IPS-20b (cell line): ENCODE results near the gene LTBP2.

ENCODE experiments used
- H3K27ac ChIP-seq: one replicate; pipeline ENCODE4 v1.5.1; 2013; ENCODE audit warnings: low read length
- H3K27me3 ChIP-seq: 2 replicates; pipeline ENCODE4 v1.6.1; 2013; ENCODE audit warnings: mild to moderate bottlenecking, low read length, inconsistent platforms; ENCODE audit not compliant: insufficient read depth
- H3K36me3 ChIP-seq: 2 replicates; pipeline ENCODE4 v1.6.1; 2013; ENCODE audit warnings: low read depth, mild to moderate bottlenecking, inconsistent platforms, low read length, moderate library complexity; ENCODE audit not compliant: insufficient read depth
- H3K4me1 ChIP-seq: 2 replicates; pipeline ENCODE4 v1.6.1; 2013; ENCODE audit warnings: mild to moderate bottlenecking, control low read depth, inconsistent platforms, low read length, moderate library complexity; ENCODE audit not compliant: insufficient read depth
- H3K4me3 ChIP-seq: 2 replicates; pipeline ENCODE4 v1.5.1; 2013; ENCODE audit warnings: mild to moderate bottlenecking, low read length, inconsistent platforms
- H3K9ac ChIP-seq: 2 replicates; pipeline ENCODE4 v1.6.1; 2013; ENCODE audit warnings: low read depth, mild to moderate bottlenecking, inconsistent platforms, low read length, moderate library complexity
- H3K9me3 ChIP-seq: 2 replicates; pipeline ENCODE4 v1.6.1; 2013; ENCODE audit warnings: mild to moderate bottlenecking, low read depth, low read length, inconsistent platforms; ENCODE audit not compliant: insufficient read depth

The LTBP2 gene

GRCh38 chr14:74475678-74476077, 136.4 kb downstream of the LTBP2 start:
- Histone ChIP-seq H3K9me3 (no peaks in the 10 kb centered on the region), H3K27me3 (no peaks in the 10 kb centered on the region), H3K9ac (no peak overlapping the region), H3K36me3 (peaks cover 58% of the 10 kb centered on the region), H3K27ac (no peak overlapping the region), H3K4me1 (no peaks in the 10 kb centered on the region; the same call in 1 of the 2 replicates), H3K4me3 (no peak overlapping the region)

GRCh38 chr14:74474376-74474775, 137.7 kb downstream of the LTBP2 start:
- no peak overlapping the region for H3K4me3 ChIP-seq
- no peak overlapping the region for H3K9ac ChIP-seq
- H3K36me3 ChIP-seq = peaks cover 45% of the 10 kb centered on the region
- no peaks in the 10 kb centered on the region for H3K9me3 ChIP-seq
- no peak overlapping the region for H3K27ac ChIP-seq
- H3K27me3 ChIP-seq = no peaks in the 10 kb centered on the region
- no peaks in the 10 kb centered on the region; the same call in 1 of the 2 replicates for H3K4me1 ChIP-seq

- Histone ChIP-seq H3K36me3 (peaks cover 30% of the 10 kb centered on the region), H3K4me3 (no peak overlapping the region), H3K9ac (no peak overlapping the region), H3K4me1 (no peaks in the 10 kb centered on the region), H3K27me3 (no peaks in the 10 kb centered on the region), H3K9me3 (no peaks in the 10 kb centered on the region), H3K27ac (no peak overlapping the region)
These were observed 139.4 kb downstream of the LTBP2 start for GRCh38 chr14:74472601-74473000.

GRCh38 chr14:74469548-74470518, 142.2 kb downstream of the LTBP2 start:
- Histone ChIP-seq H3K4me3 (no peak overlapping the region), H3K4me1 (no peaks in the 10 kb centered on the region), H3K27ac (no peak overlapping the region), H3K9me3 (no peaks in the 10 kb centered on the region), H3K27me3 (no peaks in the 10 kb centered on the region), H3K9ac (no peak overlapping the region), H3K36me3 (peaks cover 15% of the 10 kb centered on the region)

GRCh38 chr14:74468513-74468912, 143.5 kb downstream of the LTBP2 start:
- H3K4me3 ChIP-seq = no peak overlapping the region
- H3K4me1 ChIP-seq = no peaks in the 10 kb centered on the region
- H3K36me3 ChIP-seq = peaks cover 2% of the 10 kb centered on the region; the same call in 1 of the 2 replicates
- H3K9me3 ChIP-seq = no peaks in the 10 kb centered on the region
- H3K9ac ChIP-seq = no peak overlapping the region
- no peak overlapping the region for H3K27ac ChIP-seq
- H3K27me3 ChIP-seq = no peaks in the 10 kb centered on the region

- Histone ChIP-seq H3K27ac (no peak overlapping the region), H3K9ac (no peak overlapping the region), H3K36me3 (no peaks in the 10 kb centered on the region), H3K4me3 (no peak overlapping the region), H3K4me1 (no peaks in the 10 kb centered on the region), H3K27me3 (no peaks in the 10 kb centered on the region), H3K9me3 (no peaks in the 10 kb centered on the region)
These were observed 146.7 kb downstream of the LTBP2 start for GRCh38 chr14:74465335-74465734.

- no peaks in the 10 kb centered on the region for H3K4me1 ChIP-seq
- no peaks in the 10 kb centered on the region for H3K36me3 ChIP-seq
- no peaks in the 10 kb centered on the region for H3K27me3 ChIP-seq
- no peak overlapping the region for H3K4me3 ChIP-seq
- H3K27ac ChIP-seq = no peak overlapping the region
- no peak overlapping the region for H3K9ac ChIP-seq
- no peaks in the 10 kb centered on the region for H3K9me3 ChIP-seq
These were observed 147.3 kb downstream of the LTBP2 start for GRCh38 chr14:74464785-74465184.

GRCh38 chr14:74463697-74464096, 148.3 kb downstream of the LTBP2 start:
- no peaks in the 10 kb centered on the region for H3K36me3 ChIP-seq
- H3K4me3 ChIP-seq = no peak overlapping the region
- H3K9ac ChIP-seq = no peak overlapping the region
- H3K4me1 ChIP-seq = no peaks in the 10 kb centered on the region
- H3K27ac ChIP-seq = no peak overlapping the region
- no peaks in the 10 kb centered on the region for H3K9me3 ChIP-seq
- H3K27me3 ChIP-seq = no peaks in the 10 kb centered on the region

- H3K36me3 ChIP-seq = no peaks in the 10 kb centered on the region
- H3K9me3 ChIP-seq = no peaks in the 10 kb centered on the region
- H3K4me3 ChIP-seq = no peak overlapping the region
- no peak overlapping the region for H3K27ac ChIP-seq
- H3K9ac ChIP-seq = no peak overlapping the region
- H3K27me3 ChIP-seq = no peaks in the 10 kb centered on the region
- no peaks in the 10 kb centered on the region for H3K4me1 ChIP-seq
These were observed 149.0 kb downstream of the LTBP2 start for GRCh38 chr14:74462993-74463392.

GRCh38 chr14:74459976-74460375, 152.1 kb downstream of the LTBP2 start:
- no peaks in the 10 kb centered on the region for H3K36me3 ChIP-seq
- no peak overlapping the region for H3K27ac ChIP-seq
- no peak overlapping the region for H3K9ac ChIP-seq
- H3K9me3 ChIP-seq = peaks cover under 1% of the 10 kb centered on the region; the same call in 1 of the 2 replicates
- H3K27me3 ChIP-seq = no peaks in the 10 kb centered on the region
- no peak overlapping the region for H3K4me3 ChIP-seq
- H3K4me1 ChIP-seq = no peaks in the 10 kb centered on the region

GRCh38 chr14:74459289-74459946, 152.6 kb downstream of the LTBP2 start:
- H3K27ac ChIP-seq = no peak overlapping the region
- peaks cover 6% of the 10 kb centered on the region; the same call in 1 of the 2 replicates for H3K9me3 ChIP-seq
- no peaks in the 10 kb centered on the region for H3K4me1 ChIP-seq
- H3K36me3 ChIP-seq = no peaks in the 10 kb centered on the region
- no peaks in the 10 kb centered on the region for H3K27me3 ChIP-seq
- H3K9ac ChIP-seq = no peak overlapping the region
- no peak overlapping the region for H3K4me3 ChIP-seq

- Histone ChIP-seq H3K4me1 (no peaks in the 10 kb centered on the region), H3K9me3 (peaks cover 12% of the 10 kb centered on the region; the same call in 1 of the 2 replicates), H3K27ac (no peak overlapping the region), H3K4me3 (no peak overlapping the region), H3K36me3 (no peaks in the 10 kb centered on the region), H3K27me3 (no peaks in the 10 kb centered on the region), H3K9ac (no peak overlapping the region)
These were observed 154.5 kb downstream of the LTBP2 start for GRCh38 chr14:74457565-74457895.
